Measurements from ENCODE around the gene MRPL36. TPM values are rescaled to one million over a fixed set of nuclear protein-coding genes. Genes with fewer than 3 reads are reported as not detected.
"Not testable (repeated sequence)": the region's sequence is repeated elsewhere in the genome, so short reads cannot be mapped to it uniquely, and the experiment has no call there.

MRPL36 gene
- total RNA-seq, 1 donor from 2014 or later = 25.1 TPM

- Histone ChIP-seq H3K9me3 (no peaks in the 10 kb centered on the region), H3K36me3 (peaks cover 73% of the 10 kb centered on the region), H3K27me3 (ENCODE audit: low read depth) (no peaks in the 10 kb centered on the region), H3K4me1 (no peaks in the 10 kb centered on the region), H3K27ac (no peak overlapping the region), H3K4me3 (no peak overlapping the region)
- ATAC-seq = no peak
- intact Hi-C loops (cut with DNase I) = no loop called here
- TF ChIP-seq CTCF (IDR thresholded peaks at IDR 0.05) = no peak
- no peak for DNase-seq
Measured at GRCh38 chr5:1820381-1820780, 20.7 kb upstream of the MRPL36 start.

- Histone ChIP-seq H3K27me3 (ENCODE audit: low read depth) (no peaks in the 10 kb centered on the region), H3K4me1 (no peaks in the 10 kb centered on the region), H3K9me3 (no peaks in the 10 kb centered on the region), H3K4me3 (no peak overlapping the region), H3K36me3 (peaks cover 77% of the 10 kb centered on the region), H3K27ac (no peak overlapping the region)
- TF ChIP-seq CTCF (IDR thresholded peaks at IDR 0.05) = no peak
- intact Hi-C loops (cut with DNase I) = no loop called here
- no peak for ATAC-seq
- DNase-seq = no peak
Measured at GRCh38 chr5:1819458-1819857, 19.8 kb upstream of the MRPL36 start.

- Histone ChIP-seq H3K27me3 (ENCODE audit: low read depth) (no peaks in the 10 kb centered on the region), H3K4me3 (no peak overlapping the region), H3K27ac (no peak overlapping the region), H3K4me1 (no peaks in the 10 kb centered on the region), H3K36me3 (peaks cover 84% of the 10 kb centered on the region), H3K9me3 (no peaks in the 10 kb centered on the region)
- intact Hi-C loops (cut with DNase I) = no loop called here
- DNase-seq (no peak), ATAC-seq (no peak)
- no peak for TF ChIP-seq CTCF (IDR thresholded peaks at IDR 0.05)
Measured at GRCh38 chr5:1818784-1819183, 19.1 kb upstream of the MRPL36 start.

DNA sequence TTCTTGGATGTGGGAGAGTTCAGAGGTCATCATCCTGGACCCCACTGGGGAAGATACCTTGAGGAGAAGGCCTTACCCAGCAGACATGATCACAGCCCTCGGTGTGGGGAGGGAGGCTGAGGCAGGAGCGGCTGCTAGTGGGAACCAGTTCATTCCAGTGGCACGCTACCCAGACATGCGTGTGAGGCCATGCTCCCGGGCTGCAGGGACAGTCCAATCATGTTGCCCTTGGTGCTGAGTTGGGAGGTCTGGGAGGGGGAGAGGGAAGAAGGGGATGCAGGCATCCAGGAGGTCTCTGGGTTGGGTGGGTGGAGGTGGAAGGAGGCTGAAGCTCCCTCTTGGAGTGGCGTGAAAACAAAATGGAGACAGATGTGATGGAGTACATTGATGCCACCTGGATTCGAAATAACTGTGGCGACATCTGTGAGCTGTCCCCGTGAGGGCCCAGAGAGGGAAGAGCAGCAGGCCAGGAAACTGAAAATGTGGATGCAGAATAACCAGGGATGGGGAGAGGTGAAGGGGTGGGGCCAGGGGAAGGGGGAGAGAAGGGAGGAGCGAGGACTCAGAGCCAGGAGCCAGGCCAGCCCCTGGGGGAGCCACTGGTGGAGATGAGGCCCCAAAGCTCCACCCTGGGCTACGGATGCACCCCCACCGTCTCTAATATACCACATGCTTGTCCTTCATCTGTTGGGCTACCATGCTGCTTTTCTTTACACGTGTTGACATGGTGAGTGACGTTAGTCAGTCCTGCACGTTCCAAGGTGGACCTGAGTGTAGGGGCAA, 17.8 kb upstream of the MRPL36 start:
- intact Hi-C loops (cut with DNase I) = no loop called here
- DNase-seq = no peak

GRCh38 chr5:1816495-1817089, 17.0 kb upstream of the MRPL36 start:
- H3K4me1 ChIP-seq; ATAC-seq; intact Hi-C loops (cut with DNase I); H3K27ac ChIP-seq; DNase-seq; H3K4me3 ChIP-seq; H3K9me3 ChIP-seq; H3K27me3 ChIP-seq (ENCODE audit: low read depth): not testable (repeated sequence)
- H3K36me3 ChIP-seq = peaks cover 97% of the 10 kb centered on the region

More for the DNA sequence above, 17.8 kb upstream of the MRPL36 start:
- peaks cover 91% of the 10 kb centered on the region for H3K36me3 ChIP-seq
- H3K9me3 ChIP-seq = no peaks in the 10 kb centered on the region
- H3K27ac ChIP-seq = no peak overlapping the region
- no peak overlapping the region for H3K4me3 ChIP-seq
- no peaks in the 10 kb centered on the region for H3K4me1 ChIP-seq
- ATAC-seq = no peak
- H3K27me3 ChIP-seq (ENCODE audit: low read depth) = no peaks in the 10 kb centered on the region
- no peak for TF ChIP-seq CTCF (IDR thresholded peaks at IDR 0.05)

DNA sequence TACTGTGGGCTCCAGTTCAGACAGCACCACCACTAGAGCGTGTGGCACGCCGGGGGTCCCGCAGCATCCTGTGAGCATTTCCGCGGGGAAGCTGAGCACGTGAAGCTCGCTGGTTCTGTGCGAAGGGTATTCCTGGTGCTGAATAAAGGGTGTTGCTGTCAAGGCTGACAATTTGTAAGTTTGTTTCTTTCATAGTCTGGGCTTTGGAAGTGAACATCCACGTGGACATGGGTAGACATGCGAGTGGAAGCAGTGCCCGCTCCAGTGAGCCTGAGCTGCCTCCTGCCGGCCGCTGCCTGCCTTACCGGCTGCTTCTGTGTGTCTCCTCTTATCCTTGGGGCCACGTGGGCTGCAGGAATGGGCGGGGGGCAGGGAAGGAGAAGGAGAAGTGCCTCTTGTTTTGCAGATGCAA, 16.2 kb upstream of the MRPL36 start:
- Histone ChIP-seq H3K4me1 (no peaks in the 10 kb centered on the region), H3K36me3 (peaks cover 97% of the 10 kb centered on the region), H3K9me3 (no peaks in the 10 kb centered on the region), H3K4me3 (no peak overlapping the region), H3K27me3 (ENCODE audit: low read depth) (no peaks in the 10 kb centered on the region), H3K27ac (no peak overlapping the region)
- intact Hi-C loops (cut with DNase I) = no loop called here
- no peak for TF ChIP-seq CTCF (IDR thresholded peaks at IDR 0.05)
- ATAC-seq (no peak), DNase-seq (no peak)

All from lower lobe of right lung (tissue), 2 donors.